Measurements from ENCODE around the gene SOX6.

DNA sequence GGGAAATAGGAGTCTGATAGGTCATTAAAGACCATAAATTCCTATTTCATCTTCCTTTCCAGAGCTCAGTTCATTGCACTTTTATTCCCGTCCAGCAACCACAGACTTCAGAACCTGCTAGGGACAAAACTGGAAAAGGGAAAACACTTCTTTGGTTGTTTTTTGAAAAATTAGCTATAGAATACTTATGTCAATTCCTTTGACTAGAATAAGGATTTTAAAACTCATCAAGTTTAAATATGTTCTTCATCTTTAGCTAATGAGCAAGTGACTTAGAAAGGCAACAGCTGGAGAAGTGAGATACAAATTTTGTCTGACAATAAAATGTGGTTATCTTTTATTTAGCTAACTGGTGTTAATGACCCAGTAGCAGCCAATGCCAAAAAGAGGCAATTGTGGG, 206.9 kb downstream of the SOX6 start:
- TF ChIP-seq, protein P1, sequence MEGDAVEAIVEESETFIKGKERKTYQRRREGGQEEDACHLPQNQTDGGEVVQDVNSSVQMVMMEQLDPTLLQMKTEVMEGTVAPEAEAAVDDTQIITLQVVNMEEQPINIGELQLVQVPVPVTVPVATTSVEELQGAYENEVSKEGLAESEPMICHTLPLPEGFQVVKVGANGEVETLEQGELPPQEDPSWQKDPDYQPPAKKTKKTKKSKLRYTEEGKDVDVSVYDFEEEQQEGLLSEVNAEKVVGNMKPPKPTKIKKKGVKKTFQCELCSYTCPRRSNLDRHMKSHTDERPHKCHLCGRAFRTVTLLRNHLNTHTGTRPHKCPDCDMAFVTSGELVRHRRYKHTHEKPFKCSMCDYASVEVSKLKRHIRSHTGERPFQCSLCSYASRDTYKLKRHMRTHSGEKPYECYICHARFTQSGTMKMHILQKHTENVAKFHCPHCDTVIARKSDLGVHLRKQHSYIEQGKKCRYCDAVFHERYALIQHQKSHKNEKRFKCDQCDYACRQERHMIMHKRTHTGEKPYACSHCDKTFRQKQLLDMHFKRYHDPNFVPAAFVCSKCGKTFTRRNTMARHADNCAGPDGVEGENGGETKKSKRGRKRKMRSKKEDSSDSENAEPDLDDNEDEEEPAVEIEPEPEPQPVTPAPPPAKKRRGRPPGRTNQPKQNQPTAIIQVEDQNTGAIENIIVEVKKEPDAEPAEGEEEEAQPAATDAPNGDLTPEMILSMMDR (IDR thresholded peaks at IDR 0.05; ENCODE audit: low read length): no peak
- TF ChIP-seq EZH2 (IDR thresholded peaks at IDR 0.05; ENCODE audit: borderline replicate concordance, low read length): no peak
